22Rv1 (cell line): ENCODE results near the gene CDC37.

Experiments used
- CTCF ChIP-seq: fragments of 450-650 bp; IDR thresholded peaks from 2 replicates; pipeline ENCODE4 v1.5.1; 2017; ENCODE audit warnings: mild to moderate bottlenecking
- ZFX ChIP-seq: fragments of 450-650 bp; IDR thresholded peaks from 2 replicates; pipeline ENCODE4 v1.6.1; 2017; ENCODE audit warnings: antibody characterized with exemption, borderline replicate concordance

GRCh38 chr19:10392120-10392519 lies 11.2 kb downstream of the CDC37 start:
- no peak for TF ChIP-seq ZFX
- TF ChIP-seq CTCF = no peak
